D721Med (cell line): ENCODE measurements around the gene MRAS.

ENCODE experiments used
- DNase-seq: peaks from one replicate; pipeline ENCODE4 v3.0.0; 2011; ENCODE audit warnings: low spot score; ENCODE audit not compliant: insufficient read length
- FAIRE-seq: peaks from 2 replicates; lab custom pipeline; 2011; peaks lifted over from hg19 to GRCh38; lab: Jason Lieb, UNC
- TF ChIP-seq, protein P1 (sequence below): IDR thresholded peaks from 2 replicates; pipeline ENCODE4 v1.5.1; 2012; ENCODE audit warnings: mild to moderate bottlenecking, control low read depth; ENCODE audit not compliant: insufficient read depth; ENCODE audit errors: missing control alignments

The MRAS gene

GRCh38 chr3:138381413-138381901, 33.1 kb downstream of the MRAS start:
- TF ChIP-seq, protein P1, sequence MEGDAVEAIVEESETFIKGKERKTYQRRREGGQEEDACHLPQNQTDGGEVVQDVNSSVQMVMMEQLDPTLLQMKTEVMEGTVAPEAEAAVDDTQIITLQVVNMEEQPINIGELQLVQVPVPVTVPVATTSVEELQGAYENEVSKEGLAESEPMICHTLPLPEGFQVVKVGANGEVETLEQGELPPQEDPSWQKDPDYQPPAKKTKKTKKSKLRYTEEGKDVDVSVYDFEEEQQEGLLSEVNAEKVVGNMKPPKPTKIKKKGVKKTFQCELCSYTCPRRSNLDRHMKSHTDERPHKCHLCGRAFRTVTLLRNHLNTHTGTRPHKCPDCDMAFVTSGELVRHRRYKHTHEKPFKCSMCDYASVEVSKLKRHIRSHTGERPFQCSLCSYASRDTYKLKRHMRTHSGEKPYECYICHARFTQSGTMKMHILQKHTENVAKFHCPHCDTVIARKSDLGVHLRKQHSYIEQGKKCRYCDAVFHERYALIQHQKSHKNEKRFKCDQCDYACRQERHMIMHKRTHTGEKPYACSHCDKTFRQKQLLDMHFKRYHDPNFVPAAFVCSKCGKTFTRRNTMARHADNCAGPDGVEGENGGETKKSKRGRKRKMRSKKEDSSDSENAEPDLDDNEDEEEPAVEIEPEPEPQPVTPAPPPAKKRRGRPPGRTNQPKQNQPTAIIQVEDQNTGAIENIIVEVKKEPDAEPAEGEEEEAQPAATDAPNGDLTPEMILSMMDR, result no peak
- DNase-seq (no peak), FAIRE-seq (no peak)

DNA sequence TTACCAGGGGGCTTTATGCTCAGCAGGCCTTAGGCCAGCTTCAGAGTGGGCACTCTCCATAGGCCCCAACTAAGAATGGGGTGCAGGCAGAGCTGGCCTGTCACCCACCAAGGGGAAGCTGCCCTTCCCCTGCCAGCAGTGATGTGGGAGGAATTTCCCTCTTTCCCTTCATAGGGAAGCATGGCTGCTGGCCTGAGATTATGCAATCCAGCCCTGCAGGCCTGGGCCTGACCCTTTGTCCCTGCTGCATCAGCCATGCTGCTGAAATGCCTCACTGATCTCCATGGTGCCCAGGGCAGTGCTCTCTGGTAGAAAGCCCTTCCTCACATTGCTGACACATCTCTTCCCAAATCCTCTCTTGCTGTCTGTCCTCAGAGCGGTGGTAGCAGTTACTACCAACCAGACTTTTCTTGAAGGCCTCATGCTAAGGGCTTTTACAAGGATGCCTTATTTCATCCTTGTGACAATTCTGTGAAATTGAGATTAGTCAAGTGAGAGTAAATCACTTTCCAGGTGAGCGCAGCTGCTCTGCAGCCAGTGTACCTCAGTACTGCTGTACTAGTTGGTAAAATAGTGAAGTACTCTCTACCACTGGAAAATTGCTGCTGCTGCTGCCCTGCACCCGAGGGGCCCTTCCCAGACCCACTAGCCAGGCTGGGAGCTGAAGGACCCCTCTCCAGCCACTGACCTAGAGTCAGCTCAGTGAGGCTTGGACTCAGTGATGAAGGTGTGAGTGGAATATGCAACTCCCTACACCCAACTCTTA, 33.8 kb downstream of the MRAS start:
- FAIRE-seq, result no peak
- DNase-seq, result no peak
- TF ChIP-seq, protein P1, result no peak

- FAIRE-seq (no peak), DNase-seq (no peak)
- TF ChIP-seq, protein P1, result no peak
These were observed 35.5 kb downstream of the MRAS start for GRCh38 chr3:138383715-138384465.

DNA sequence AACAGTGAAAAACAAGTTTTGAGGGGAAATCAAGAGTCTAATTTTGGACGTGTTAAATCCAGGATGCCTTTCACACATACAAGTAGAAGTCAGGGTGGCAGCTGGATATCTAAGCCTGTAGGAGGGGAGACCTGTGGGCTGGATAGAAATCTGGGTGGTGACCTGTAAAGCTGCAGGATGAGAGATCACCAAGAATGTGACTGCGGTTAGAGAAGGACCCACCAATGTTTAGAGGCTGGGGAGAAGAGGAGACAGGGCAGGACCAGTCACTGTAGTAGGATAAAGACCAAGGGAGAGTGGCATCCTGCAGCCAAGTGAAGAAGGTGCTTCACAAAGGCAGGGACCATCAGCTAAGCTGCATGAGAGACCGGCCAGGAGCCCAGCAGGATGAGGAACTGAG, 36.2 kb downstream of the MRAS start:
- FAIRE-seq (no peak), DNase-seq (no peak)
- TF ChIP-seq, protein P1, result no peak

- TF ChIP-seq, protein P1, result no peak
- DNase-seq, result no peak
- FAIRE-seq, result no peak
These were observed 36.6 kb downstream of the MRAS start for GRCh38 chr3:138384976-138385375.

DNA sequence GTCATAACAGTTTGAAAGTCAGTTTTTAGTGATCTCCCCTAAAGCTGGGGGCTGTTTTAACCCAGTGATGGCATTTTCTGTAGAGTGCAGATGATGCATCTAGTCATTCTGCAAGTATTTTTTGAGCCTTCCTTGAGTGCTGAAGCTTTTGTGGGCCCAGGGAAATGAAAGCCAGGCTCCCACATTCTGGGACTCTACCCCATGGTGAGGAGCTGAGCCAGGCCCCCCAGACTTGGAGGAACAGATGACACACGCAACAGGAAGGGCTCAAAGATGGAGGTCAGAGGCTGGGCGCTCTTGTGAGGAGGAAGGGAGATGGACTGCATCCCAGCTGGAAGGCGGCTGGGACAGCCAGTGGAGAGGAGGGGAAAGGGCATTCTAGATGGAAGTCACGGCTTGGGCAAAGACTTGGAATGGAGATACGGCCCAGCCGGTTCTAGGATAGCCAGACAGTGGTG, 40.8 kb downstream of the MRAS start:
- no peak for DNase-seq
- TF ChIP-seq, protein P1, result no peak
- FAIRE-seq, result no peak
